Fibroblast of peridontal ligament (primary cell): Measurements from ENCODE around the gene XAB2.

Experiments
- DNase-seq: peaks from one replicate; pipeline ENCODE4 v3.0.0-alpha.2; 2010; ENCODE audit errors: extremely low read depth

The XAB2 gene

DNA sequence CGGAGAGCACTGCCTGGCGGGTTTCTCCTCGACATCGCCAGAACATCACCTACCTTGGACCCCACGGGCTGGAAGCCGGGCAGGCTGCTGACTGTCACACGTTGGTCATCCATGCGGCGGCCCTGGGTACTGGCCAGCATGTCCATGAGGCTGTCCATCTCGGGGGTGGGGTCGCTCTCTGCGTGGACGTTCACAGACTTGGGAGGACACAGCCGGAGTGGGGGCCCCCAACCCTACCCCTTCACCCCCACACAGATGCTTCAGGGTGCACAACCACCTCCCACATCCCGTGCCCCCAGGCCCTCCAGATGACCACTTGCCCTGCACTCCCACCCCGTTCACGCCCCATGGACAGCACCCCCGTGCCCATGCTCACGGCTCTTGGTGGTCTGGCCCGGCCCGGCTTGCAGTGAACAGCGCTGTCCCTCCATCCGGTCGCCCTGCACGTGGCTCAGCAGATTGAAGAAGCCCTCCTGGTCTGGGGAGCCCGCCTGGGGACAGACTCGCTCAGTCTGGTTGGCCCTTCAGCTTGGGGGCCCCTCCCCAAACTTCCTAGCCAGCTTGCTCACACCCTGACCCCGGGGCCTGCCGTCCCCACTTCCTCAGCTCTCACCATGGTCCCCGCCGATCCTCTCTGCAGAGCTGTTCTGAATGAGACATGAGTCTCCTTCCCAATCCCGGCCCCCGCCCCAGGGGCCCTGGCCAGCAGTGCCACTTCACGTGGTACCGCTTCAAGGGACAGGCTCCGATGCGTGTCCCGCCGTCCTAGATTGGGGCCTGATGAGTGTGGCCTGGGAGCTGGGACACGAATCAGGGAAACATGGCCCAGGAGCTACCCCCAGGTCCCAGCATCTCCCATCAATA lies 3.2 kb upstream of the XAB2 start:
- DNase-seq, result no peak

DNA sequence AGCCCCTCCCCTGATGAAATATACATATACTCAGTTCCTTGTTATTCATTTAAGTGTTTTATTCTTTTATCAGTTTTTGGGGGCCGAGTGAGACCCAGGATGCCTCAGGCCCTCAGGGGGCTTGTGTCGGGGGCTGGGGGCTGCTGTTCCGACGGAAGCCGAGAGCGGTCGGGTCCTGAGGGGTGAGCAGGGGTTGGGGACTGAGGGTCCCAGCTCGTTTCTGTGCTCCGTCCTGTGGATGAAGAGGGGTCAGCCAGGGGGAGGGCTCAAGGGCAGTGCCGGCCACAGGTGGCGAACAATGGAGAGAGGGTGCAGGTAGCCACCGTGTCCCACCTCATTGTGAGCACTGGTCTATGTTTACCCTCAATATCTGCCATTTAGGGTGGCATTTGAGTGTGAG lies 2.2 kb upstream of the XAB2 start:
- no peak for DNase-seq

DNA sequence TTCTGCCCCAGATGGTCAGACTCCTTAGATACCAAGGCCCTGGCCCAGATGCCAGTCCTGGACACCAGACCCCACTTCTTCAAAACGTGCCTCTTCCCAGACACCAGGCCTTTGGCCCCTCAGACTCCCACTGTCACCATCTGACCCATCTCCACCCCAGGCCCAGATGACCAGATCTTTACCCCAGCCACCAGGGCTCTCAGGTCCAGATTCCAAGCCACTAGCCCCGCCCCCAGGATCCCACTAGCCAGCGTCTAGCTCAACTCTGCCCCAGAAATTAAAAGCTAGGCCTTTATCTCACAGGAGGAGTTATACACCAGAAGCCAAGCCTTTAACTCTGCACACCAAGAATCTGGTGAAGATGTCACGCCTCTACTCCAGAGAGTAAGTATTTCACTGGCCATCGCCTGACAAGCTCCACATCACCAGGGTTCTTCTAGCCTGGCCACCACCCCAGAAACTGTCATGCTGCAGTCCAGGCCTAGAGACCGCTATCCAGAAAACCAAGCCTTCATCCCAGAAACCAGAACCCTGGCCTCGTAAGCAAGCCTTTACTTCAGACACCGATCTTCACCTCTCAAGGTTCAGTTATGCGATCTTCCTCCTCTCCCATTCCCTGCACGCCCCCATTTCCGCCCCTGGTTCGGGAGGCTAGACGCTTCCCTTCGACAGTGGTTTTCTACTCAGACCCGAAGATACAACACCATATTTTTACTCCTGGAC lies 595 bp downstream of the XAB2 start:
- DNase-seq, result peak; percentile 4

DNA sequence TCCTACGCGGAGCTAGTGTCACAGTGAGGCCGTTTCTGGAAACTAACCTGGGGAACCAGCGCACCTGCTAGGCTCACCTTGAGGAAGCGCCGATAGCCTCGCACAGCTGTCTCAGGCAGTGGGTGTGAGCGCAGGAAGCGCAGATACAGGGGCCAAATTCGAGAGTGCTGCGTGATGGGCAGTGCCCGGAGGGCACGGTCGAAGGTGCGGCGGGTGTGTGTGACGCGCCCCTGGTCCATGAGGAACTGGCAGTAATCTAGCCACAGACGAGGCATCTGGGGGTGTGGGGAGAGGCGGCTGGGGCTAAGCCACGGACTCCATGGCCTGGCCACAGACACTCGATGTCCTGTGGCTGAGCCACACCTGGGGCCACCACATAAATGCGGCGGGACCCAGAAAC lies 2.2 kb downstream of the XAB2 start:
- DNase-seq, result no peak

DNA sequence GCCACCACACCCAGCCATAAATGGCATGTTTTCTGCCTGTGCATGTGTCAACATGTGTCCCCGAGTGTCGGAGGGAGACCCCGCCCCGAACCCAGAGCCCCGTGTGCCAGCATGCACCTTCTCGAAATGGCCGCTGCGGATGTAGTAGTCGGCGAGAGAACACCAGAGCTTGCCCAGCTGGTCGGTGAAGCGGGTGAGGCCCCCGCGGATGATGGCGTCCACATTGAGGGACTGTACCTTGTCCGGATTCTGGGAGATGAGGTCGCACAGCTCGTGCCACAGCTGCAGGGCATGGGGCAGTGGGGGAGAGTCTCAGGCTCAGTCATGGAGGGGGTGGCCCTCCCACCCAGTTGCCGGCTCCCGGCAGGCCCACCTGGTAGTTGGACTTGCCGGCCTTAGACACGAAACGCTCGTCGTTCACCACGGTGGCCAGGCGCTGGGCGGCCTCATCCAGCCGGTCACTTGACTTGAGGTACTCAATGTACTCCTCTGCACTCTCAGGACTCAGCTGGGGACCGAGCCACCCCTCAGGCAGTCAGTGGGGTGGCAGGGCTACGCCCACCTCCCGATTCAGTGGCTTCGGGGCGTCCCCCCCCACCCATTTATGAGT lies 3.5 kb downstream of the XAB2 start:
- DNase-seq, result no peak

DNA sequence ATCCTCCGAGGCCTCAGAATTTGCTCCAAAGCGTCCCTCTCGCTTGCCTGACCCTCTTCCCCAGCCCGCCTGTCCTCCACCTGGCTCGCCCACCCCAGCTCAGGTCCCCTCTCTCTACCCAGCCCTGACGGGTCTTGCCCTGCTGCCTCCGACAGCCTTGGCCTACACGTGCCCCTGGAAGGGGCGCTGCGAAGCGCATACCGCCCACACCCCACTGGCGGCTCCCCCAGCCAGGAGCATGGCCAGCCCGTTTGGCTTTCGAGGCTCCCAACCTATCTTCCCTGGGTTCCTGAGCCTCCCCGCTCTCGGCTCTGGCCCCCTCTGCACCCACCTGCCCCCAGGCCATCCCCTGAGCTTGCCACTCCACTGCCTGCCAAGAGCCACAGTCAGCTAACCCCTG lies 4.5 kb downstream of the XAB2 start:
- DNase-seq, result no peak

DNA sequence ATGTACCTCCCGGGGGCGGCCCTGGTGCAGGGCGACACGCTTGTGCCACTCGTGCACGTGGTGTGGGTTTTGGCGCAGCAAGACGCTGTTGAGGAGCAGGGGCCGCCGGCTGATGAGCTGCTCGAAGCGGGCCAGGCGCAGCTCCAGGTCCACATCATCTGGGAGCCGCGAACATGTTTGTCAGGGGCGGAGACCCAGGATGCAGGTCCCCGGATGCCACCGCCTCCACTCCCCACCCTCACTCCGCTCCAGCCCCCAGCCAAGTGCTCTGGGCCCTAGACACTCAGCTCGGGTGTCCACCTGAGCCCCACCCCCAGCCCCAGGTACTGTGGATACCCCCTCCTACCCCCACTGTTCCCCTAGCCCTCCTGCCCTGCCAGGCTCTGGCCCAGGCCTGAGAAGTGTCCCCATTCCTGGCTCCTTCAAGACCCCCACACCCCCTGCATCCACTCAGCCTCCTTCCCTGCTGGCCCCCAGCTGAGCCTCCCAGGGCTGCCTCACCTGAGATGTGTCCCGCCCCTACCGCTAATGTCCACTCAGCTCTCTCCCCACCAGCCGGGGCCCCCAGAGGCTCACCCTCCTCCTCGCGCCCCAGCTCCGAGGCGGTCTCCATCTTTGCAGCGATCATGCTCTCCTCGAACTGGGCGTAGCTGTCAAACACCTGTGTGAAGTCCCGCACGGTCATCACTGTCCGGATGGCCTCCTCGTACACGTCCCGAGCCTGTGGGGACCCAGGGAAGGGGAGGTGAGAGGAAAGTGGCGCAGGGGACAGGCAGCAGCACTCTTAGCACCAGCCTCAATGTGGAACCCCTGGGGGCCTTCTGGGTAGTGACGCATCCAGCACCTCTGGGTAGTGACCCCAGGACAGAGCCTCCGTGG lies 5.4 kb downstream of the XAB2 start:
- no peak for DNase-seq

DNA sequence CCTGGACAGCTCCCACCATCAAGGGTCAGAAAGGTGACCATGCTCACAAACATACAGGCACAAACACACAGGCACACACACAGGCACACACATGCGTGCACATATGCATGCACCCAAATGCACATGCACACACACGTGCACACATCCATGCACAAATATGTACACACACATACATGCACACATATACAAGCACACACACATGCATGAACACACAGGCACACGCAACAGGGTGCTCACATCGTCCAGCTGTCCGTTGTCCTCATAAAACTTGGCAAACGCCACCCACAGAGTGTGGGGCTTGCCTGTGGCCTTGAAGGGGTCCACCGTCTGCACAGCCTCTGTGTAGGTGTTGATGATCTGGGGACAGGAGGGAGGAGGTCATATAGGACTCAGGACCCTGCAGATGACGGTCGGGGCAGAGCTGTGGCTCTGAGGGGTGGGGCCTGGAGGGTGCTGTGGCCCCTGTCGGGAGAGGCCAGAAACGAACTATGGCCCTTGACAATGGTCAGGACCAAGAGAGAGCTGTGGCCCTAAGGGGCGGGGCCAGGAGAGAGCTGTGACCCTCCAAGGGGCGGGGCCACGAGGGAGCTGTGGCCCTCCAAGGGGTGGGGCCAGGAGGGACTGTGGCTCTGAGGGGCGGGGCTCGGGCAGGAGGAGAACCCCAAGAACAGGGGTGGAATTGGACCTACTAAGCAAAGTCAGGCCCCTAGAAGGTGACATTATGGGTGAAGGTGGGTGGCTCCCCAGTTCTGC lies 6.2 kb downstream of the XAB2 start:
- no peak for DNase-seq

DNA sequence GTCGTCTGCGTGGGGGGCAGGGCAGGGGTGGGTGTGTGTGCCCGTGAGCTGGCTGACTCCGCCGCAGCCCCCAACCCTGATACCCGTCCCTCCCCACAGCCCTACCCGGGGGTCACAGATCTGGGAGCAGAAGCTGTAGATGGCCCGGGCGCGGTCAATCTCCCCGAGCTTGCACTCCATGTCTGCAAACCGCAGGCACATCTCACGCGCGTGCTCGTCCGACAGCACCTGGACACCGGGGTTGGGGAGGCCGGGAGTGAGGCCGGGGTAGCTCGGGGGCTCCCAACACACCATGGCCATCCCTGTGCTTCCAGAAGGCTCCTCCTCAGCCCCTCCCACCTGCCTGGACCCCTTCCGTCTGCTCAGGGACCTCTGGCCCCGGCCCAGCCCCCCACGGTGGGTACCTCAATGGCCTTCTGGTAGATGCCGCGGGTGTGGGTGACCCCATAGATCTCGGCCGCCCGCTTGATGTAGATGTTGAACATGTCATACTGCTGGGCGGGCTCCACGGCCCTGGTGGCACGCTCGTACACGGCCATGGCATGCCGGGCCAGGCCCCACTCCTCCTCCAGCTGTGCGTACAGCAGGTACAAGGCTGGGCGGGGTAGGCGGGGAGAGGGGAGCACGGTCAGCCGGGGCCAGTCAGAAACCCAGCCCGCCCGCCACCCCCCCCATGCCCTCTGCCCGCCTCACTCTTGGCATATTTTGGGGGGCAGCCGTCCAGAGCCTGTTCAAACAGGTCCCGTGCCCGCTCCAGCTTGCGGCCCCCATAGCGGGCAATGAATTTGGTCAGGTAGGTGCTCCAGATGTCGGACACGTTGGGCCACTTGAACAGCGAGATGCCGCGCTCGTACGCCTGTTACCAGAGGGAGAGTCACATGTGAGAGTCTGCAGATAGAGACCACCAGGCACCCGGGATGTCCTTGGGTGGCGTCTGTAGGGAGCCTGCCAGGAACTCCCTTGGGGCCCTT lies 8.6 kb downstream of the XAB2 start:
- no peak for DNase-seq

DNA sequence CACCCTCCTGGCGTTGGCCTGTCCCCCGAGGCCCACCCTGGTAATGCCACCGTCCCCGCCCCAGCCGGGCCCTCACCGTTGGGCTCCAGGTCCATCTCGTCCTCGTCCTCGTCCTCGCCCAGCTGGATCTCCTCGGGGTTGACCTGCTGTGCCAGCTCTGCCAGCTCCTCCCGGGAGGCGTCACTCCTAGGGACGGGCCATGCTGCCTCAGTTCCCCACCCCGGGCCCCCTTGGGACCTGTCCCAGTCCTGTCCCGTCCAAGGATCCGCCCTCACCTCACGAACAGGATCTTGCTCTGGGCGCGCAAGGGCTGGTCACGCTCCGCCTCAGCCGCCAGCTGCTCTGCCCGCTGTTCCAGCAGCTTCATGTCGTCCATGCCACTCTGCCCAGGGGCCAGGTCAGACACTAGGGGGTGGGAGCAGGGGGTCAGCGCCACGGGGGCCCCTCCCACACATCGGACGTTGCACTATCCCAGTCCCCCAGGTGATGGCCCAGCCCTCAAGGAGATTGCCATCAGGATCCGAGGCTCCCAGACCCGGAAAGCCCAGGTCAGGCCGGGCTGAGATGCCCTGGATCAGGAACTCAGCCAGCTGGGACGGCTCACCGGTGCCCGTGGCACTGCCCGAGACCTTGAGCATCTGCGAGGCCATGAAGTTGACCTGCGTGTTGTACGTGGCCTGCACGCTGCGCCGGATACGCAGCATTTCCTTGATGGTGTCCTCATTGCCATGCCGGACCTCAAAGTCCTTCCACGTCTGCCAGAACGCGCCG lies 9.5 kb downstream of the XAB2 start:
- no peak for DNase-seq

DNA sequence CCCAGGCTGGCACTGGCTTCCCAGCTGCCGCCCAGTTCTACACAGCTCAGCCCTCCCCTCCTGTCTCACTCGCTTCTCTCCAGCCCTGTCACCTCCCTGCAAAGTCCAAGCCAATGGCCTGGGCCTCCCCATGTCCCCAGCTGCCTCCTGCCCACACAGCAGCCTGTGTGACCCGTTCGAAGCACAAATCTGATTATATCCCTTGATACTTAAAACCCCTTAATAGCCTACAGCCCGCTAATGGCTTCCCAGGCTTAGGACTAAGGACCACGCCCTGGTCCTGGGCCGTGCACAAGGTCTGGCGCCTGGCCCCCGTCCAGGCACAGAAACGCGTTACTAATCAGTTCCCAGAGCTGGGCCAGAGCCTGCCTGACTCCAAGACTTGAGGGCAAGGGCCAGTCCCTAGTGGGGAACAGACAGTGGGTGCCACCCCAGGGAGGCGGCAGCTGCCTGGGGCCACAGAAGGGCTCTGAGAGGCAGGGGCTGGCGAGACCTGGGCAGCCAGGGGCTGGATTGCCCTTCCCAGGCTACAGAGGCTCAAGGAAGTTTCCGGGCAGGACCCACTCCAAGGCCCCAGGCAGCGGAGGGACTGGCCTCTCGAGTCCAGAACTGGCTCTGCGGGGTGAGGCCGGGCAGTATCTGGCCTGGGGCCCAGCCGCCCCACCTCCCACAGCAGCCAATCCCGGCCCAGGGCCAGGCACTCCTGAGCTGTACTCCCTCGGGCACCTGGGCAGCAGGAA lies 10.4 kb downstream of the XAB2 start:
- no peak for DNase-seq

DNA sequence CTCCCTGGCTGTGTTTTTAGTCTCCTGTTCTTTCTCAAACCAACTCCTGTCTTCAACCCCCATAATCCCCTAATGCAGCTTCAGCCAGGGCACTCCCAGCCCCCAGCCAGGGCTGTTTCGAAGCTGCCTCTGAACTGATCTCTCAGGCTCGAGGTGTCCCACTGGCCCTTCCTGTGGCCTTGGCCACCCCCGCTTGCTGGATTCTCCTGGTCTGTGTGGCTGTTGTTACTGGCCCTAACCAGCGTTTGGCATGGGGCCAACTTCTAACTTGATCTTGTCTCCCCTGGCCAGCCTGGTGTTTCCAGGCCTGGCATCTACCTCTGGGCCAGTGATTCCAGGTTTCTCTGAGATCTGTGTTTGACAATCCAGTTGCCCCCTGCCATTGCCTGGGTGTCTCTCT lies 11.0 kb downstream of the XAB2 start:
- no peak for DNase-seq

DNA sequence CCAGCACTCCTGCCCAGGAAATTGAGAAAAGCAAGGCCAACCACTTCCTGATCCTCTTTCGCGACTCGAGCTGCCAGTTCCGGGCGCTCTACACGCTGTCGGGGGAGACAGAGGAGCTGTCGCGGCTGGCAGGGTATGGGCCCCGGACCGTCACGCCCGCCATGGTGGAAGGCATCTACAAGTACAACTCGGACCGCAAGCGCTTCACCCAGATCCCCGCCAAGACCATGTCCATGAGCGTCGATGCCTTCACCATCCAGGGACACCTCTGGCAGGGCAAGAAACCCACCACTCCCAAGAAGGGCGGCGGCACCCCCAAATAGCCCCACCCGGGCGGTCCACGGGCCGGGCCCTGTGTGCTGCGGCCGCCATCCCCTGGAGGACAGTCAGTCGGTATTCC lies 11.6 kb downstream of the XAB2 start:
- no peak for DNase-seq

DNA sequence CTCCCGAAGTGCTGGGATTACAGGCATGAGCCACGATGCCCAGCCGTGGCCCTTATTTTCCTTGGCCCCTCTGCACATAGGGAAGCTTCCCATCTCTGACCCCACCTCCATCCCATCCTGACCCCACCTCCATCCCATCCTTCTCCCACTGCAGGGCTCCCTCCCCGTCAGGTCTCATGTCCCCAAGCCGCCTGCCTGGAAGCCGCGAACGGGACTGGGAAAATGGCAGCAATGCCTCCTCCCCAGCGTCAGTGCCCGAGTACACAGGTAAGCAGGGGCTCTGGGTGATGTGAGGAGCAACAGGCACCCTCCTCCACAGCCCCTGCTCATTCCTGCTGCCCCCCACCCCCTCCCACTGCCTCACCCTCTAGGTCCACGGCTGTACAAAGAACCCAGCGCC lies 12.2 kb downstream of the XAB2 start:
- DNase-seq, result no peak

DNA sequence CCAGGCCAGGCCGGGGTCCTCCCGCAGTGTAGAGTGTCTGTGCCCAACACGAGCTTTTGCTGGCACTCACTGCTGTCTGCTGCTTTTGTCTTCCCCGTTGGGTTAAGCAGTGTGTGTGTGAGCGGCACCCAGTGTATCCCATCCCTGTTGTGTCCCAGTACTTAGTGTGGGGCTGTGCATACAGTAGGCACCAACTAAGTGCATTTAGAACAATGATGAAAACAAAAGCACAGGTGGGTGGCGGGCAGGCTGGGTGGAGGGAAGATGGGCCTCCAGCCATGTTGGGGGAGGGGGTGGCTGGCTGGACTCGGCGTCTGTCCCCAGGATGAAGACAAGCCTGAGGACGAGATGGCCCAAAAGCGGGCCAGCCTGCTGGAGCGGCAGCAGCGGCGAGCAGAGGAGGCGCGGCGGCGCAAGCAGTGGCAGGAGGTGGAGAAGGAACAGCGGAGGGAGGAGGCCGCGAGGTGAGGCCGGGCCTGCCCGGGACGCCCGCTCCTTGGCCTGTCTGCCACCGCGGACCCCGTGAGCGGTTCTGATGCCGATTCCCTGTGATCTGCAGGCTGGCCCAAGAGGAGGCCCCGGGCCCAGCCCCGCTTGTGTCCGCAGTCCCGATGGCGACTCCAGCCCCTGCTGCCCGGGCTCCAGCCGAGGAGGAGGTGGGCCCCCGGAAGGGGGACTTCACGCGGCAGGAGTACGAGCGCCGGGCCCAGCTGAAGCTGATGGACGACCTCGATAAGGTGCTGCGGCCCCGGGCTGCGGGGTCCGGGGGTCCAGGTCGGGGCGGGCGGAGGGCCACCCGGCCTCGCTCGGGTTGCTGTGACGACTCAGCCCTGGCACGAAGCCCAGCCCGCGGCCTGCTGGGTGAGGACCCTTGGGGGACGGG lies 14.2 kb downstream of the XAB2 start:
- no peak for DNase-seq

DNA sequence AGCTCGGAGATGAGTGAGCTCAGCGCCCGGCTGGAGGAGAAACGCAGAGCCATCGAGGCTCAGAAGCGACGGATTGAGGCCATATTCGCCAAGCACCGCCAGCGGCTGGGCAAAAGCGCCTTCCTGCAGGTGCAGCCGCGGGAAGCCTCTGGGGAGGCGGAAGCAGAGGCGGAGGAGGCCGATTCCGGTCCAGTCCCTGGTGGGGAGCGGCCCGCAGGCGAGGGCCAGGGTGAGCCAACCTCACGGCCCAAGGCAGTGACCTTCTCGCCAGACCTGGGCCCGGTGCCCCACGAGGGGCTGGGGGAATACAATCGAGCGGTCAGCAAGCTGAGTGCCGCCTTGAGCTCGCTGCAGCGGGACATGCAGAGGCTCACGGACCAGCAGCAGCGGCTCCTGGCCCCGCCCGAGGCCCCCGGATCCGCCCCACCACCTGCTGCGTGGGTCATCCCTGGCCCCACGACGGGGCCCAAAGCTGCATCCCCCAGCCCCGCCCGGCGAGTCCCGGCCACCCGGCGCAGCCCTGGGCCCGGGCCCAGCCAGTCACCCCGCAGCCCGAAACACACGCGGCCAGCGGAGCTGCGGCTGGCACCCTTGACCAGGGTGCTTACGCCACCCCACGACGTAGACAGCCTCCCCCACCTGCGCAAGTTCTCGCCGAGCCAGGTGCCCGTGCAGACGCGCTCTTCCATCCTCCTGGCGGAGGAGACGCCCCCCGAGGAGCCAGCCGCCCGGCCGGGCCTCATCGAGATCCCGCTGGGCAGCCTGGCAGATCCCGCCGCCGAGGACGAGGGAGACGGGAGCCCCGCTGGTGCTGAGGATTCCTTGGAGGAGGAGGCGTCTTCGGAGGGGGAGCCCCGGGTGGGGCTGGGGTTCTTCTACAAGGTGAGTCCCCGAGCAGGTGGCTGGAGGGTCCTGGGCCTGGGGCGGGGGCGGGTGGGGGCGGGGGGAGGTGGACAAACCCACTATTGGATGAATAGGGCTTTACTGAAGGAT lies 16.8 kb downstream of the XAB2 start:
- no peak for DNase-seq
